Activated naive CD4-positive, alpha-beta T cell treated with anti-CD3 and anti-CD28 coated beads, Interleukin-2, amount 10 ng/mL, durations not matched to agents 5 hours and 36 hours (primary cell): ENCODE results near the gene DUSP23. TPM values are rescaled to one million over a fixed set of nuclear protein-coding genes. Genes with fewer than 3 reads are reported as not detected.

Source experiments
- total RNA-seq, 2 experiments: library from RNA; stranded (reverse); gene quantifications; one replicate each; pipeline ENCODE4 v1.2.3, GENCODE V29; 2021

The DUSP23 gene
- total RNA-seq: 10 to 100 TPM; 24.9 to 25.0 TPM

GRCh38 chr1:159780583-159781582 is at the start of gene DUSP23:
Gene DUSP23 (plus strand): TSS chr1:159780962. CDS start chr1:159781101, 139 bp downstream.

DNA sequence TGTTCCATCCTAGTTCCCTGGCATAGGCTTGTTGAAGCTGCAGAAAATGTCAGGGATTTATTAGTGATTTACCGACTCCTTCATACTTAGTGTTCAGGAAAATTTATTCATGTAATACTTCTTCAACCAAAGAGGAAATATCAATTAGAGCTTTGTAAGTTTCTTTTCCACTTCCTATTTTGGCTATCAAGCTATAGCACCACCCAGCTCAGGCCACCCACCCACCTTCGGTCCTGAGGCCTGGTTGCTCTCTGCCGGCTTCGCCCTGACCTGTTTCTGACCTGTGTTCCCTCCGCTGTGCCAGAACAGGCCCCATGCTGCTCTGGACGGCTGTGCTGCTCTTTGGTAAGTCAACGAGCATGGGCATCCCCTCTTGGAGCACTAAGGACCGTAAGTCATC is 21.3 kb downstream of the DUSP23 start, which contains the start of gene FCRL6:
TSS of gene FCRL6 (plus strand) at position 250 of the 400 bp plus-strand sequence. CDS start at position 315, 65 bp downstream.

DNA sequence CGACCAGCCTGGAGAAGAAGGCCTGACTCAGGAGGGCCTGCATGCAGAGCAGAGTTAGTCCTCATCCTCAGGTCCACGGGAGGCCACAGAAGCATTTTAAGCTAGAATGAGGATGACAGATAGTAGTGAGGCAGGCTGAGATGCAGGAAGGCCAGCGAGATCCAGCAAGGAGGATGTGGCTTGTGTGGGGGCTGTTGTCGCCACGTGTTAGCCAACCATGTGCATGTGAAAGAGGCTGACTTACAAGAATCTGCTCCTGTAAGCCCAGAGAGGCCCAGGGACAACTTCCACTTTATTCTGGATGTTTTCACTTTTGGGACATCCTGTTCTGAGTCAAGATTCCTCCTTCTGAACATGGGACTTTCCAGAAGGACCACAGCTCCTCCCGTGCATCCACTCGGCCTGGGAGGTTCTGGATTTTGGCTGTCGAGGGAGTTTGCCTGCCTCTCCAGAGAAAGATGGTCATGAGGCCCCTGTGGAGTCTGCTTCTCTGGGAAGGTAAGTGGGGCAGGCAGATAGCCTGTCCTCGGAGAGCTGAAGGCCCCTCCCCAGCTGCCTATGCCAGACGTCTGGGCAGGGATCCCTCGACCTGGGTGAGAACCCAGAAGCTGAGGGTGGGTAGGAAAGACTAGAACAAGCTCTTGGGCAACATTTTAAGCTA is 45.8 kb downstream of the DUSP23 start, which contains the start of gene SLAMF8:
TSS of gene SLAMF8 (plus strand) at position 433 of the 661 bp plus-strand sequence. CDS start at position 459, 26 bp downstream.

Other genes with a start within 250 kb of the DUSP23 start
- not detected for gene OR10J5, start 245.0 kb upstream of the DUSP23 start, total RNA-seq
- gene APCS, start 193.1 kb upstream of the DUSP23 start, total RNA-seq: not detected
- gene CRP, start 66.4 kb upstream of the DUSP23 start, total RNA-seq: not detected
- gene FCRL6, start 21.4 kb downstream of the DUSP23 start, total RNA-seq: not detected
- under 1 TPM; 0.48 to 0.60 TPM for gene SLAMF8, start 45.9 kb downstream of the DUSP23 start, total RNA-seq
- not detected for gene VSIG8, start 81.7 kb downstream of the DUSP23 start, total RNA-seq
- gene CFAP45, start 119.2 kb downstream of the DUSP23 start, total RNA-seq: under 1 TPM; 0.76 to 0.91 TPM
- 100 to 1,000 TPM; 371 to 390 TPM for gene TAGLN2, start 144.5 kb downstream of the DUSP23 start, total RNA-seq
- not detected for gene IGSF9, start 164.7 kb downstream of the DUSP23 start, total RNA-seq
- gene SLAMF9, start 173.3 kb downstream of the DUSP23 start, total RNA-seq: not detected